PC-9 (cell line): ENCODE data around the gene YPEL2.

Source experiments
- EZH2 ChIP-seq: fragments of 200-600 bp; sonication (generic); IDR thresholded peaks from 2 replicates; pipeline ENCODE4 v1.8.0; 2017; ENCODE audit warnings: antibody characterized with exemption, low read depth
- TF ChIP-seq, protein P1 (sequence below): fragments of 200-600 bp; sonication (generic); conservative IDR thresholded peaks from 2 replicates; pipeline ENCODE4 v1.6.1; 2017; ENCODE audit warnings: mixed run types, antibody characterized with exemption, mild to moderate bottlenecking, moderate library complexity

DNA sequence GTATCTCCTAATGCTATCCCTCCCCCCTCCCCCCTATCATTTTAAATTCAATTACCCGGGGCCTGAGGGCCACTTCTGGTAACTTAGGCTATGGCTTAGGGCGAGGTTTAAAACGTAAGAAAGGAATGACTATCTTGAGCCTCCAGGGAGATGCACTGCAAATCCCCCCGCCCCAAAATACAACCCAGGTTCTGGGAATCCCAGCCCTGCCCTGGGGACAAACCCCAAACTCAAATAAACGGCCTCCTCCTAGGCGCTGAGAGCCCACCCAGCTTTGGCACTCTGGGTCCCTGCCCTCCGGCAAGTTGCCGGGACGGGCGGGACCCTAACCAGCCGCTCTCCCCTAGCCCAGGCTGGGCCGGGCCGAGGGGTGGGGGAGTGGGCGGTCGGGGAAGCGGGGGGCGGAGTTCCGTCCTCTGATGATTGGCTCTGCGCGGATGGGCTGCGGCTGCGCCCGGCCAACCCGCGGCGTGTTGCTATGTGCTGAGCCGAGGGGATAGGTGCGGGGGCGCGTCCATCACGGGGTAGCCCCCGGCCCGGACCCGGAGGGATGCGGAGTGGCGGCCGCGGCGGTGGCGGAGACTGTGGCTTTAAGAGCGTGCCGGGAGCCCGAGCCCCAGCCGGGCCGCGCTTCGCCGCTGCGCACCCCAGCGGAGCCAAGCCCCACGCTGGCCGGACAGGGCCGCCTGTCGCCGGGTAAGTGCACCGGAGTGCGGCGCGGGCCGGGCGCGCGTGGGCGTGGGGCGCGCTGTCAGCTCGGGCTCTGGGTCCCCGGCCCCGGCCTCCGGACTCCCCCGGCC, at the start of gene YPEL2:
- TF ChIP-seq EZH2 = no peak
- TF ChIP-seq, protein P1, sequence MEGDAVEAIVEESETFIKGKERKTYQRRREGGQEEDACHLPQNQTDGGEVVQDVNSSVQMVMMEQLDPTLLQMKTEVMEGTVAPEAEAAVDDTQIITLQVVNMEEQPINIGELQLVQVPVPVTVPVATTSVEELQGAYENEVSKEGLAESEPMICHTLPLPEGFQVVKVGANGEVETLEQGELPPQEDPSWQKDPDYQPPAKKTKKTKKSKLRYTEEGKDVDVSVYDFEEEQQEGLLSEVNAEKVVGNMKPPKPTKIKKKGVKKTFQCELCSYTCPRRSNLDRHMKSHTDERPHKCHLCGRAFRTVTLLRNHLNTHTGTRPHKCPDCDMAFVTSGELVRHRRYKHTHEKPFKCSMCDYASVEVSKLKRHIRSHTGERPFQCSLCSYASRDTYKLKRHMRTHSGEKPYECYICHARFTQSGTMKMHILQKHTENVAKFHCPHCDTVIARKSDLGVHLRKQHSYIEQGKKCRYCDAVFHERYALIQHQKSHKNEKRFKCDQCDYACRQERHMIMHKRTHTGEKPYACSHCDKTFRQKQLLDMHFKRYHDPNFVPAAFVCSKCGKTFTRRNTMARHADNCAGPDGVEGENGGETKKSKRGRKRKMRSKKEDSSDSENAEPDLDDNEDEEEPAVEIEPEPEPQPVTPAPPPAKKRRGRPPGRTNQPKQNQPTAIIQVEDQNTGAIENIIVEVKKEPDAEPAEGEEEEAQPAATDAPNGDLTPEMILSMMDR = no peak
